Measurements from ENCODE around the gene CCBE1.
"Not testable (repeated sequence)": the region's sequence is repeated elsewhere in the genome, so short reads cannot be mapped to it uniquely, and the experiment has no call there.

The CCBE1 gene

DNA sequence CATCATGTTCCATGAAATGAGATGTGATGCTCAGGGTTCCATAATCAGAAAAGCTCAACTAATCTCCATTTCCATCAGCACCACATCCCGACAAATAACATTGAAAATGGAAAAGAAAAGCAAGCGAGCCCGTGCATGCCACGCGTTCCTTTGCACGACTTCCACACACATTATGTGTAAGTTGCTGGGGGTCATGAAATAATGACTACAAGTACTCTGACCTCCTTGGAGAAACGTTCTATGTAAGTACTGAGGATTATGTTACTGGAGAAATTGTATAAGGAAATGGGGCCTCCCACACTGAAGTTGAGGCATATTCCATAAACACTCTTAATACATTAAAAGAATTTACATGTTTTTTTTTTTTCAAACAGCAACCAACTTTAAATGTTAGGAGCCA is 38.3 kb downstream of the CCBE1 start:
- no peak for DNase-seq (ENCODE audit: extremely low read depth in 1 of 2, low read depth in 1 of 2)

DNA sequence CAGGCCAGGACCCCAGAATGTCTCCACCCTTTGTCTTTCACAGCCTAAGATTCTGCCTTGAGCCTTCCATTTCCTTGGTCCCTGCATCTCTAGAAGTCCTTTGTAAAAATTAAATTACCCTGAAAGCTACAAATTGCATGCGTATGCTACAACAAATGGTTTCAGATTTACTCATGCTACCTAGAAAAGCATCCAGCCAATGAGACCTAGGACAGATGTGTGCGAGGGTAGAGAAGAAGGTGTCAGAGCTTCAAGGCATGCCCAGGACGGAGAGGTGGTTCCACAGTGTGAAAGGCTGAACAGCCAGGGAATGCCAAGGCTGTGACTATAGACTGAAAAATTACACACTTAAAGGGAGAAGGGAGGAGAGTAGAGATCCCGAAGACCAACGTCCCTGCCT is 40.2 kb downstream of the CCBE1 start:
- DNase-seq (ENCODE audit: extremely low read depth in 1 of 2, low read depth in 1 of 2) = no peak

DNA sequence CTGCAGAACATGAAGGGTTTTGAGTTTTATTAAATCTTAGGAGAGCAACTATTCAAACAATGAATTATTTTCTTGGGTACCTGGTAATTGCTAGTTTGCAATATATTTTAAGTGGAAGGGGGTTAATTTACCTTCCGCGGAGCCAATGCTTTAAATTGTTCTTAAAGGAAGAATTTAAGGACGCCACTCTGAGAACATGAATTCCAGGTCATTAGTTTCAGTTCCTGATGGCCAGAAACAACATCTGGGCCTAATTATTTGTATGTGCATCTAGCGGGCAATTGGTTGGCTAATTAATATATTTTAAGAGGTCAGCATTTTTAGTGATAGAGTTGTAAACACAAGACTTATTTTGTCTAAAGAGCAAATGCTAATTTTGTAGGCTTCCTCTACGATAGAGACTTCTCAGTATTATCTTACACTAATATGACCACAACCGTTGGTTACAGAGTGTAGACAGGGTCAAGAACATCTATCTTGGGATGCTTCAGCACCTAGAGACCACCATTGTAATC is 40.8 kb downstream of the CCBE1 start:
- no peak for DNase-seq (ENCODE audit: extremely low read depth in 1 of 2, low read depth in 1 of 2)

DNA sequence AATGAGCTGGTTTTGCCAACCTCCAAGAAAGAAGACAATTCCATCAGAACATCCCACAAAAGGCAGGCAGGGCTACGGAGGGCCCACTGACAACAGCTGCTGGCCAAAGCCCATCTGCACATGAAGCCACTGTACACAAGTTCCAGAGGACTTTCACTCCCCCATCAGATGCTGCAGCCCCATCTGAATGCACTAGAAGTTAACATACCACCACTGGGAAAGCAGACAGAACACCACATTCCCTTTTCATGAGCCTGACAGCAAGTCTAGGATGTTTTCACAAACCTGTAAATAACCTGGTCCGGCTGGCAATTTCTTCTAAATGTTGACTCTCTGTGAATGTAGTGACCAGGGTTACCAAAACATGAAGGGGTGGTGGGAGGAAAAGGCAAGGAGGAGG is 41.5 kb downstream of the CCBE1 start:
- DNase-seq (ENCODE audit: extremely low read depth in 1 of 2, low read depth in 1 of 2) = no peak

DNA sequence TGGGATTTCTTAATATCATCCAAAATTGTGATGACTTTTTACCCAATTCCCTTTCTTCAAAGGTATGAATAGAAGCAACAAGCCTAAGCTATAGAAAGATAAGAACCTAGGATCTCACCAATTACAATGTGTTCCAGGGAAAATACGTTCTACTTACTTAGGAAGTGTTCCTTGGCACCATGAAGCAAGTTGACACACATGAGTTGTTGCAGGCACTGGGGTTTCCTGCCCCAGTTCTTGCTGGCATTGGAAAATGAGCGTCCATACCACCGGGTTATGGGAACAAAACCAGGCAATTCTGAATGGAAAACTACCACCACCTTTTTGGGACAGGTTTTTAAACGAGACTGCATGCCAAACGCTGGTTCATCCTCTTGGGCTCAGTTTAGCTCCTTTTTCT is 46.2 kb downstream of the CCBE1 start:
- DNase-seq (ENCODE audit: extremely low read depth in 1 of 2, low read depth in 1 of 2) = no peak

DNA sequence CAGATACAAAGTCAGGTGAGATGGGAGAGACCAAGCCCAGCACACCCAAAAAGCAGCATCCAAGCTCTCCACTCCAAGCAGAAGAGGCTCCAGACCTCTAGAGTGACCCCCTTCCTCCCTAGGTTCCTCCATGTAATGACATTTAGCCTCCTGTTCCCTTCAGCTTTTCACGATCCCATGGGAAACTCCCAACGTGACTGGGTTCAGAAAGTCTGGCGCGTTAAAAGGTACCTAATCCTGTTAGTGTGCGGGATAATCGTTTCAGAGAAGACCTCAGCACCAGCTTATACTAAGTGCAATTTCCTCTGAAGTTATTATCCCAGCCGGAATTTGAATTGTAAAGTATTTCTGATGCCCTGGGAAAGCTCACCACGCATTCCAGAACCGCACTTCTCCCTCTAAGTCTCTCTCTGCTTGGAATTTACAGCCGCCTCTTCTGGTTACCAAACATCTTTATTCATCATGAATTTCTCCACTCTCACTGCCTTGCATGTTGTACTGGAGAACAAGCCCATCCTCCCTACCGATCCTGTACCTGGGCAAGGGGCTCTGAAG is 46.9 kb downstream of the CCBE1 start:
- DNase-seq (ENCODE audit: extremely low read depth in 1 of 2, low read depth in 1 of 2) = no peak

DNA sequence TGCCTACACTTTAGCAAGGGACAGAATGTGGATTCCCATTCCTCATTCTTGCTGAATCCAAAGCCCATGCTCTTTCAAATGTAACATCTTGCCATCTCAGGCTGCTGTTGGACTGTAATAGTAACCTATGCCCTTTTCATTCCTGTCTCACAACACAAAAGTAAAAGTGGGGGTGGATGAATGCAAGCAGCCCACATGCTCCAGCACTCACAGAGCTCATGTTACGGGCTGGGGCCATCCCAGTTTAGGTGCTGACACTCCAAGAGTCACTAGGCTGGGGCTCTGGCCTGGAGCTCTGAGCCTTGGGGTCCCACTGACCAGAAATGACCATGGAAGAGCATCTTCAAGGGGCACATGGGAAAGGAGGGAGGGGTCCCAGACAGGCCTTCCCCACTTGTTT is 47.6 kb downstream of the CCBE1 start:
- no peak for DNase-seq (ENCODE audit: extremely low read depth in 1 of 2, low read depth in 1 of 2)

DNA sequence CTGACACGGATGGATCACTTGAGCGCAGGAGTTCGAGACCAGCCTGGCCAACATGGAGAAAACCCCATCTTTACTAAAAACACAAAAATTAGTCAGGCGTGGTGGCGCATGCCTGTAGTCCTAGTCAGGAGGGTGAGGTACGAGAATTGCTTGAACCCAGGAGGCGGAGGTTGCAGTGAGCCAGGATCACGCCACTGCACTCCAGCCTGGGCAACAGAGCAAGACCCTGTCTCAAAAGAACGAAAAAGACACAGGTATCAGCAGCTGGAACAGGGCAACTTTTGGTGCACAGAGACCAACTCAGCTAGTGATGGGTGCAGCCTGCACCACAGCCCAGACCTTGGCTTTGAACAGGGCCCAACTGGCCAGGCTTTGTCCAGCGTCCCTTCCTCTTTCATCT is 48.8 kb downstream of the CCBE1 start:
- not testable (repeated sequence) for DNase-seq (ENCODE audit: extremely low read depth in 1 of 2, low read depth in 1 of 2)

DNA sequence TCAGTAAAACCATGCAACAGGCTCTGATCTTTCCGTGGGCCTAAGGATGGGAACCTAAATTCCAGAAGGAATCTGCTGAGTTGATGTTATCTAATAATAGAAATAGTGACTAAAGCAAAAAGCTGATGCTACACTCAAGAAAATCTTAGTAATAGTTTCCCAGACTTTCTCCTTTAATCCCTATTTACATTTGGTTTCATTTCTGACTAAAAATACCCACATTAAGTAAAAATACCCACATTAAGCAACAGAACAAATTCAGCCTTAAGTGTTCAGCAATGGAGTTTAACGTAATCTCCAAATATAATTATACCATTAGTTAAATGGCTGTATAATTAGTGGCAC is 50.3 kb downstream of the CCBE1 start:
- no peak for DNase-seq (ENCODE audit: extremely low read depth in 1 of 2, low read depth in 1 of 2)

DNA sequence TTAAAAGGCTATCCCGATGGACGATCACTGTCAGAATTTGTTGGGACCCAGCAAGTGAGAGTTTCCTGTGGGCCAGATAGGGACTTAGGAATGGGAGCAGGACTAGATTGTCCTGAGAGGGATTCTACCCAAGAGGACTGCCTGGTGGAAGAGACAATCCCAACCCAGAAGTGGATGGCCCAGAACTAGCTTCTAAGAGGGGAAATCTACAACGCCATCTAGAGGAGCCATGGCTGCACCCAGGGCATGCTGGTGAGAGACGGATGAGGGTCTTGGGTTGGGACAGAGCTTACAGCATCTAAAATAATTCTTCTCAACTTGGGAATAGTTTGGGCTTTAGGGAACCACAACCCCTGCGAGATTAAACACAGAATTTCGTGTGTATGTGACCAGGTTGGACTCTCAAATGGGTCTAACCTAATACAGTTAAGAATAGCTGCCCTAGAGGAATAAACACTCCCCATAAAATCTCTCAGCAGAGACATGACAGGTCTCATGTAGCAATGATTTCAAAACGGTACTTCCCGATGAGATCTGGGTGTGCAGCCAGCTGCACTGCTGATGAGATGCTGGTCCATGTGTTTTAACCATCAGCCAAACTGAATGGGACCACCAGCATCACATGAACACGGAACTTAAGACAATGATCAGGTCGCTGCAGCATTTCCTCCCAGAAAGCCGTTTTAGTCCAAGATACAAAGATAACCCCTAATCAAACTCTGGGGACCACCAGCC is 50.8 kb downstream of the CCBE1 start:
- DNase-seq (ENCODE audit: extremely low read depth in 1 of 2, low read depth in 1 of 2) = no peak

DNA sequence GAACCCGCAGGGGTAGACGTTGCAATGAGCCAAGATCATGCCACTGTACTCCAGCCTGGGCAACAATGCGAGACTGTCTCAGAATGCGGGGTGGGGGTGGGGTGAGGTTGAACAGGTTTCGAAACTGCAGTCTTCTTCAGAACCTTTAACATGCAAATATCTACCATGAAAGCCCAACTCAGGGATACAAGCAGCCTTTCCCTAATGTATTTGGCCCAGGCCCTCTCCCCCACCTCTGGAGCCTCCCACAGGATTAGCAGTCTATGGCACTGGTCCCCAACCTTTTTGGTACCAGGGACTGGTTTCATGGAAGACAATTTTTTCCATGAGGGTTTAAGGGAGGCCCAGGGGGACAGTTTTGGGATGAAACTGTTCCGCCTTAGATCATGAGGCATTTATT is 53.5 kb downstream of the CCBE1 start:
- DNase-seq (ENCODE audit: extremely low read depth in 1 of 2, low read depth in 1 of 2) = no peak

DNA sequence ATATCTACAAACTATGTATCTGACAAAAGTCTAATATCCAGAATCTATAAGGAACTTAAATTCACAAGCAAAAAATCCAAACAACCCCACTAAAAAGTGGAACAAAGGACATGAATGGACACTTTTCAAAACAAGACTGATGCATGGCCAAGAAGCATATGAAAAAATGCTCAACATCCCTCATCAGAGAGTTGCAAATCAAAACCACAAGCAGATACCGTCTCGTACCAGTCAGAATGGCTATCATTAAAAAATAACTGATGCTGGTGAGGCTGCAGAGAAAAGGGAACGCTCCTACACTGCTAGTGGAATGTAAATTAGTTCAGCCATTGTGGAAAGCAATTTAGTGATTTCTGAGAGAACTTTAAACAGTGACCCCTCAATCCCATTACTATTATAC is 56.5 kb downstream of the CCBE1 start:
- no peak for DNase-seq (ENCODE audit: extremely low read depth in 1 of 2, low read depth in 1 of 2)

DNA sequence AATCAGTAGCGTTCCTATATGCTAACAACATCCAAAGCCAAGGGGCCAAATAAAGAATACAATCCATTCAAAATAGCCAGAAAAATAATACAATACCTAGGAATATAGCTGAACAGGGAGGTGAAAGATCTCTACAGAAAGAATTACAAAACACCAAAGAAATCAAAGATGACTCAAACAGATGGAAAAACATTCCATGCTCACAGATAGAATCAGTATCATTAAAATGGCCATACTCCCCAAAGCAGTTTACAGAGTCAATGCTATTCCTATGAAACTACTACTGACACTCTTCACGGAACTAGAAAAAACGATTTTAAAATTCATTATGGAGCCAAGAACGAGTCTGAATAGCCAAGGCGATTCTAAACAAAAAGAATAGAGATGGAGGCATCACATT is 57.4 kb downstream of the CCBE1 start:
- no peak for DNase-seq (ENCODE audit: extremely low read depth in 1 of 2, low read depth in 1 of 2)

DNA sequence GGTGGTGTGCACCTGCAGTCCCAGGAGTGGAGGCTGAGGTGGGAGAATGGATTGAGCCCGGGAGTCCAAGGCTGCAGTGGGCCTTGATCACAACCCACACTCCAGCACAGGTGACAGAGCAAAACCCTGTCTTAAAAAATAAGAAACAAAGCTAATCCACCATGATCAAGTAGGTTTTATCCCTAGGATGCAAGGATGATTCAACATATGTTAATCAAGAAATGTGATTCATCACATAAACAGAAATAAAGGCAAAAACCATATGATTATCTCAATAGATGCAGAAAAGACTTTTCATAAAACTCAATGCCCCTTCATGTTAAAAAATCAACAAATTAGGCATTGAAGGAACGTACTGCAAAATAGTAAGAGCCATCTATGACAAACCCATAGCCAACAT is 58.1 kb downstream of the CCBE1 start:
- no peak for DNase-seq (ENCODE audit: extremely low read depth in 1 of 2, low read depth in 1 of 2)

DNA sequence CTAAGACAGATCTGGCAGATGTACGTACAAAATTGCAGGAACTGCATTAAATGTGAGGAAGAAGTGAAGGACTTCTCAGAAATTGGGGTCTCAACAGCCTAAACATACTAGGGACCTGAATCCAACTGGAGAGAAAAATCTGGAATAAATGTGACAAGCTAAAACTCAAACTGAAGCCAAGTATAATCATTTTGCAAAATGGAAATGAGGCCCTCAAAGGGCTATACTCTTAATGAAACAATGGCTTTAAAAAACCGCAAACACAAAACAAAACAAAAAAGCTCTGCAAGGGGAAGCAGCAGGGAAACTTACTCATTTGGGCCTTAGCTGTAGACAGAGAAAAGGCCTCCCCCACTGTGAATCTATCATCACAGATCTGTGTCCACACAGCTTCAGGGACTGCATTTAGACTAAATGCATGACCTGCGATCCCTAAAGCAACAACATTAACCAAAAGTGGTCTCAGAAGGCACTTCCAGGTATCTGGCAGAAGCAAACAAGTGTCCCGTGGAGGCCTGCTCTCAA is 63.2 kb downstream of the CCBE1 start:
- no peak for DNase-seq (ENCODE audit: extremely low read depth in 1 of 2, low read depth in 1 of 2)

DNA sequence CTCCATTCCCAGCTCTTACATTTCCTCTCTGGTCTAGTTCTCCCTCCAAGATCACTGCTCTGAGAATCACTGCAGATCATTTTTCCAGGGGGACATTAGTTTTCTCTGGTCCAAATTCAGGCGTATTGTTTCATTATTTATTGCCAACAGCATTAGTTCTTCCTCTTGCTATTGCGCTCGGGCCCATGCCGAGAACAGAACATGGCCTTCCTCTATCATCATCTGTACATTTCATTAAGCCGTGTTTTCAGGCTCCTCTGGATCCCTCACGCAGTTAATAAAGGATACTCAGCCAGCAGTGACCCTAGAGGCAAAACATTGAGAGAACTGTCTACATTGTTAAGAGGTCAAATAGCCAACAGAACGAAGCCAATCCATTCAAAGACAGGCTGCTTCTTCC is 63.9 kb downstream of the CCBE1 start:
- no peak for DNase-seq (ENCODE audit: extremely low read depth in 1 of 2, low read depth in 1 of 2)

DNA sequence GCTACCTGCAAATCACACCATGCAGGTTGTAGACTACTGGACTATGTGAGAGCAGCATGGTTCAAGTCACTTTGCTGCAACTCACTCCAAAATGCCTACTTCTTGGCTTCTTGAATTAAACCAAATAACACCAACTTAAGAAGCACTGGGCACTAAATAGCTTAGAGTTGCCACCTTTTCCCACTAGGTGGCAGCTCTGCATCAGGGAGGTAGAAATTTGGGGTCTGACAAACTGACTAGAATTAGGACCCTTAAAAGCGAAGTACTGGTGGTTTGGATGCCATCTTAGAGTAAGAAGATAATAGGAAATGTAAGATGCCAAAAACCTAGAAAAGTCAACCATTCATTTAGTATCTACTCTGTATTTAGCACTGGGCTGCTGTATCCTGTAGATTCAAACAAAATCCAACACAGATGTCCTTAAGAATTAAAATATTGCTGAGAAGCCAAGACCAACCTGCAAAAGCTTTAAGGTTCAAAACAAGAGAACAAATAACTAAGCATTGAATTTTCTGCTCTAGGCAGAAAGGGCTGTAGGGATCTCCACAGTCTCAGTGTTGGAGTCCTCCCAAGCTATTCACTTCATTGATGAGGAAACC is 65.5 kb downstream of the CCBE1 start:
- no peak for DNase-seq (ENCODE audit: extremely low read depth in 1 of 2, low read depth in 1 of 2)

DNA sequence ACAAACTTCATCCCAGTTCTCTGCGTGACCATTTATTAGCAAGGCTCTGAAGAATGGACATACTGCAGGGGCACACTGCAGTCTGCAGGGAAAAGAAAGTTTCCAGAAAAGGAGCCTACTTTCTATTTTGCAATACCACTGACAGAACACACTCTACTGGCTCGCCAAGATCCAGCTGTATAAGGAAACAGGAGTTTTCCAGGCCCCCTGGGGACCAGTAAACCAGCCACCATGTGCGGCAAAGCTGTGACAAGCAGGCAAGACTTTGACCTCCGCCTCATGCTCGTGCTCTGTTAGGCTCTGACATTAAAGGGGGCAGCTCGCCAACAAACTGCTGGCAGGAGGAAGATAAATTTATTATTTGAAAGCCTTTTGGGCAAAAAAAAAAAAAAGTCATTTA is 67.3 kb downstream of the CCBE1 start:
- DNase-seq (ENCODE audit: extremely low read depth in 1 of 2, low read depth in 1 of 2) = no peak

DNA sequence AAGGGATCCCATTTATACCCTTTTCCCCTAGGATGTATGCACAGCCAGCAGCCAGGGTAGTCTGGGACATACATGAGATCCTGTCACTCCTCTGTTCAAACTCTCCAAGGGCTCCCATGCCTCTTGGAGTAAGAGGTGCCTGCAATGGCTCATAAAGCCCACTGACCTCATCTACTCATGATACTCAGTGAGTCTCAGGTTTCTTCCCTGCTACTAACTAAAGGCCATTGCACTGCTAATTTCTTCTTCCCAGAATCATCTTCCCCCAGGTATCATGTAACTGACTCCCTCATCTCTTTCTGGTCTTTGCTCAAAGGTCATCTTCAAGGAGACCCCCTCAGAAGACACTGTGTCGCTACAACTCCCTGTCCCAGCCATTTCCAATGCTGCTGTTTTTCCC is 68.2 kb downstream of the CCBE1 start:
- DNase-seq (ENCODE audit: extremely low read depth in 1 of 2, low read depth in 1 of 2) = no peak

DNA sequence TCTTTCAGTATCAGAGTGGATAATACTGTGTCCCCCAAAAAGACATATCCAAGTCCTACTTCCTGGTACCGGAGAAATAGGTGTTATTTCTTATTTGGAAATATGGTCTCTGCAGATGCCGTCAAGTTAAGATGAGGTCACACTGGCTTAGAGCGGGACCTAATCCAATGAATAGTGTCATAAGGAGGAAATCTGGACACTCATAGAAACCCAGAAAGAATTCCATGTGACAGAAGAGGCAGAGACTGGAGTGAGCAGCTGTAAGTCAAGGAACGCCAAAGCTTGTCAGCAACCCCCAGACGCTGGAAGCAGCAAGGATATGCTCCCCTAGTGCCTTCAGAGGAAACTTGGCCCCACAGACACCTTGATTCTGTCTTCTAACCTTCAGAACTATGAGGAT is 69.8 kb downstream of the CCBE1 start:
- DNase-seq (ENCODE audit: extremely low read depth in 1 of 2, low read depth in 1 of 2) = no peak

DNA sequence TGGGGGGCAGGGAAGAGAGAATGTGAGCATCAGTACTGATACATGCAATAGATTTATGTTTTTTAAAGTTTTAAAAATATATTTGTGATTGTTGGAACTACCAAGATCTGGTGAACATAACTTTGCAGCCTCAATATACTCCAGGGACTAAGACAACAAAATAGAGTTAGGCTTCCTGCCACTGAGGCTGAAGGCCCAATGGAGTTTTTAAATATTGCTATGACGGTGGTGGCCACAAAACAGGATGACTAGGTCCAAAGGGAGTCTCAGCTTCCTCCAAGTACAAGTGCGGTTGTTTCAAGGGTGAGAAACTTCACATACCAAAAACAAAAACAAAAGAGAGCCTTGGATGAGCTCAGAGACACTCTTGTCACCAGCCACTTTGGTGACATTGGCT is 72.9 kb downstream of the CCBE1 start:
- DNase-seq (ENCODE audit: extremely low read depth in 1 of 2, low read depth in 1 of 2) = no peak
